GM21737 (cell line): ENCODE results near the gene CHRDL2.
"Not testable (repeated sequence)": the region's sequence is repeated elsewhere in the genome, so short reads cannot be mapped to it uniquely, and the experiment has no call there.

Experiments
- ATAC-seq: cut with Tn5 transposase; IDR thresholded peaks from one replicate; pipeline ENCODE4 v1.9.1; 2021; ENCODE audit warnings: mild to moderate bottlenecking, moderate library complexity; ENCODE audit not compliant: unreplicated experiment

CHRDL2 gene

DNA sequence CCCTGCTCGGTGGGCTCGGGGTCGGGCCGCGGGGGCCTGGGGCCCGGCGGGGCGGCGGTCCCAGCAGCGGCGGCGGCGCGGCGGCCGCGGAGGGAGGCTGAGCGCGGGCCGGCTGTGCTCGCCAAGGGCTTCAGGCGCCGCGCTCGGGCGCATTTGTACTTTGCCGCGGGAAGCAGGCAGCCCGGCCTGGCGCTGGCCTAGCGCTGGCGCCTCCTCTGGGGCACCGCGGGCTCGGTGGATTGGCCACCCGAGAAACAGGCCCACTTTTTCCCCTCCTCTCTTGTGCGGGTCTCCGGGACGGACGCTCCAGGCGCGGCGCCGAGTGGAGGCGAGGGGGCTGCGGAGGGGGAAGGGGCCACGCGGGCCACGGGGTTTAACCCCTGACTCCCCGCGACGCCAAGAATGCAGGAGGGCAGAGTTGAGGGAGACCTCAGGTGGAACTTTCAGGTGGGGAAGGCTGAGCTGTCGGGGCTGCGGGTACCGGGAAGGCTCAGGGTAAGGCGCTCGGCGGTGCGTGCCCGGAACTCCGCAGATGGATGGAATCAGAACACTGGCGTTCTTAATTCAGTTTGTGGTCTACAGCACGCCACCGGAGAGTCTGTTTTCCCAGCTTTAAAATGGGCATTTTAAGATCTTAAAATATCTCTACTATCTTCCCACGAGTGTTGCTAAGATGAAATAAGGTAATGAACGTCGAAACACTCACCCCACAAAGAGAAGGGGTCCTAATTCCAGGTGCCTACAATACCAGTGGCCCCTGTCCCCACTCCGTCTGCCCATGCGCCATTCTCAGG, at the start of gene CHRDL2:
TSS of gene CHRDL2 (minus strand) at position 126 of the 794 bp plus-strand sequence. CDS start 538 bp downstream, outside the sequence.
- ATAC-seq, result no peak

GRCh38 chr11:74780248-74781005, 49.2 kb upstream of the CHRDL2 start:
- ATAC-seq, result no peak

DNA sequence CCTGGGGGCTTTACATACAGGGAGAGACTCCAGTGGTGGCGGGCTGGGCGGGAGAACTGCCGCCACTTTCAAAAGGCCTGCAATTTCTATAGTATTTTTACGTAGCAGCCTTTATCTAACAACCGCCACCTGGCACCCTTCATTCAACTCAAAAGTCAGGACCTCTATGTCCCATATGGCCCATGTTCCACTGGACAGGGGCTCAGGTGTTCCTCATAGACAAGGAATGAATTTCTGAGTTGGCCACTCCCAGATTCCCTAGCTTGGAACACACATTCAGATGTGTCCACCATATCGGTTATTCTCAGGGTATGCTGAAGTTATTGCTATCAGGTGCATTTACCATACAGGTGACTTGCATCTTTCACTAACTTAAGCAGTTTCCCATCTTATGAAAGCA, 47.4 kb upstream of the CHRDL2 start:
- ATAC-seq, result no peak

- ATAC-seq, result no peak
These were observed 46.7 kb upstream of the CHRDL2 start for GRCh38 chr11:74777877-74778276.

DNA sequence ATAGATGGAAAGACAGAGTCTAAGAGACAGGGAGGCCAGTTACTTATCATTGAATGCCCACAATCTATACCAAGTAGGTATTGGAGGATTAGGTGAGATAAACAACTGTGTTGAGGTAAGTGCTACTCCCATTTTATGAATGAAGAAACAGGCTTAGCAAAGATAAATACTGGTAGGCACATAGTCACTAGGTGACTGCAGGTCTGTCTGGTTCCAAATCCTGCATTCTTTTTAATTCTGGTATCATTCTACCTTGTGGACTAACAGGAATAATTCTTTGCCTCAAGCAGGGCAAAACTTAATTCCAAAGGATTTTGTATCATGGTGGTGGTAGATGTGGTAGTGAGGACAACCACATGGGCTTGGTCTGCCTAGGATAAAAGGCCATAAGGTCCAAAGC, 45.8 kb upstream of the CHRDL2 start:
- no peak for ATAC-seq

- ATAC-seq, result no peak
These were observed 45.3 kb upstream of the CHRDL2 start for GRCh38 chr11:74776546-74776945.

- ATAC-seq, result no peak
These were observed 44.5 kb upstream of the CHRDL2 start for GRCh38 chr11:74775762-74776161.

GRCh38 chr11:74773476-74773875, 42.2 kb upstream of the CHRDL2 start:
- no peak for ATAC-seq

DNA sequence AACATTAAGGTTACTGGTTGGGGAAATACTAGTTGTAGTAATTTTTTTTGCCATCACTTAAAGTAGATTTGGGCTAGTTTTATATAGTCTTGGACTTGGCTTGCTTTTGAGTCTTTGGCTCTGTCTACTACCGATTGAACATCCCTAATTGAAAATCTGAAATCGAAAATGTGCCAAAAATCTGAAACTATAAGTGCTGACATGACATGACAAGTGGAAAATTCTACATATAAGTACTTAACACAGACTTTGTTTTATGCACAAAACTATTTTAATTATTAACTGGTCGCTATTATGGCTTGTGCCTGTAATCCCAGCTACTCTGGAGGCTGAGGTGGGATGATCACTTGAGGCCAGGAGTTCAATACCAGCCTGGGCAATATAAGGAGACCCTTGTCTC, 39.9 kb upstream of the CHRDL2 start:
- ATAC-seq, result no peak

DNA sequence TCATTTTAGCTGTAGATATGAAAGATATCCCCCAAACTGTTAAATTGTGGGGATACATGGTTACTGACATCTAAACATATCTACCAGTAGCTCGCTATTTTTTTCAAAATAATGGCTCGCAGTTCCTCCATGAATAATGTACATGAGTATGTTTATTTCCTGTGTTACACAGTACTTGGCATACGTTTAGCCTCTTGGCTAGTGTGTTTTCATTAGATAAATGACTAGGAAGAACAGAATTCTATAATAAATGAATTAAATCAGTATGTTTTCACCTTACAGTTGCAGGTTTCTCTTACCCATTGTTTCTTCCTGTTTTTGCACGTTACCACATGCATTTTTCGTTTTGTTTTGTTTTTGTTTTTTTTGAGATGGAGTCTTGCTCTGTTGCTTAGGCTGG, 39.2 kb upstream of the CHRDL2 start:
- no peak for ATAC-seq

DNA sequence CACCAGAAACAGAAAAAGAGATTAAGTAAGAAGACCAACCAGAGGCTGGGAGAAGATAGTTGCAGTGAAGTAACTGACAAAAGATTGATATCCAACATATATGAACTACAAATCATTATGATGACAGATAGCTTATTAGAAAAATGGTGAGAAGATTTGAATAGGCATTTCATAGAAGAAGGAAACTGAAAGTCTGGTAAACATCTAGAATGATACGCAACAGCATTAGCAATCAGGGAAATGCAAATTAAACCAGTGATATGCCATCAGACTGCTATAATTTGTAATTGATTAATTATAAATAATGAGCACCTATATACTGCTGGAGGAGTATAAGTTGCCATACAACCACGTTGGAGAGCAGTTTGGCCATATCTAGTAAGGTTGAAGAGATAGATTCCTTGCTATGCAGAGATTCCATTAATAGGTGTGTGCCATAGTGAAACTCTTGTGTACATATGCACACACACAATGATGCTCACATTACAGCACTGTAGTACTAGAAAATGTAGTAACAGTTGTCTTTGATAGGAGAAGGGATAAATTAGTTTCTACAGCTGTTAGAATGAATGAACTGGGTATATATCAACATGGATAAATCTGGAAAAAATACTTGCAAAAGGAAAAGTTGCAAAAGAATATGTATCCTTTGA, 38.0 kb upstream of the CHRDL2 start:
- ATAC-seq, result no peak

GRCh38 chr11:74768172-74768651, 37.0 kb upstream of the CHRDL2 start:
- not testable (repeated sequence) for ATAC-seq

GRCh38 chr11:74766905-74767304, 35.7 kb upstream of the CHRDL2 start:
- ATAC-seq, result no peak

DNA sequence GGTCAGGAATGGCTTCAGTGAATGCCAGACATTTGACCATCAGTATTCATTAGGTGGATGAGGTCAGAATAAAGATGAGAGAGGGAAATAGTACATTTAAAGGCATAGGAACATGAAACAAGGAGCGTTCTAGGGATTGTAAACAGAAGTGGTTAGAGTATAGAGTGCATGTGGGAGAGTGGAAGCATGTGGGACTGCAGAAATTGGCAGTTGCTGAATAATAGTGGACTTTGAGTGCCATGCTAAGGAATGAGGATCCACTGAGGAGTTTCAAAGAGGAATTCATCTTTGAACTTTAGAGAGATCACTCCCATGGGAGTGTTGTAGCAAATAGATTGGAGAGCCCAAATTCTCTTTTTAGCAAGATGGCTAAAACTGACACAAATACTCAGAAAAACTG, 25.3 kb upstream of the CHRDL2 start:
- no peak for ATAC-seq

- no peak for ATAC-seq
These were observed 24.3 kb upstream of the CHRDL2 start for GRCh38 chr11:74755395-74755995.

GRCh38 chr11:74754507-74755252, 23.5 kb upstream of the CHRDL2 start:
- no peak for ATAC-seq

GRCh38 chr11:74751303-74751702, 20.1 kb upstream of the CHRDL2 start:
- no peak for ATAC-seq

- not testable (repeated sequence) for ATAC-seq
These were observed 19.4 kb upstream of the CHRDL2 start for GRCh38 chr11:74750598-74750997.

DNA sequence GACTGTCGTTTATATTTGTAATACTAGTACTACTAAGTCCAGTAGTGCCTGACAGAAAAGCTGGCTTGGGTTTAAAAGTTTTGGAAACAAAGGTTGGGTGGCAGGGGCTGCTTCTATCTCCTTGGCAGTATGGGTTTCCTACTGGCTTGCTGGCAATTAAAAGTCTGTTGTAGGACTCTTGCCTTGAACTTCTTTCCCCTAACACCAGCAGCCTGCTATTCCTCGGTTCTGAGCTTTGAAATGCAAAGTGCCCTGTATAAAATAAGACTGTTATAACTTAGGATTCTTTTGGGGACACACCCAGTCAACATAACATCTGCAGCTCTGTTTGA, 18.7 kb upstream of the CHRDL2 start:
- no peak for ATAC-seq

- ATAC-seq, result peak; percentile 38
These were observed 18.1 kb upstream of the CHRDL2 start for GRCh38 chr11:74749127-74749964.
